HUES48 (cell line): ENCODE results near the gene IQSEC1.

ENCODE experiments used
- H3K27ac ChIP-seq: one replicate; pipeline ENCODE4 v1.7.0; 2013; ENCODE audit warnings: low read depth, low read length, inconsistent platforms
- H3K27me3 ChIP-seq: 2 replicates; pipeline ENCODE4 v1.6.1; 2013; ENCODE audit warnings: mild to moderate bottlenecking, low read length; ENCODE audit not compliant: control insufficient read depth, insufficient read depth
- H3K36me3 ChIP-seq: 2 replicates; pipeline ENCODE4 v1.6.1; 2013; ENCODE audit warnings: low read length; ENCODE audit not compliant: control insufficient read depth, insufficient read depth
- H3K4me1 ChIP-seq: 2 replicates; pipeline ENCODE4 v1.6.1; 2013; ENCODE audit warnings: mild to moderate bottlenecking, low read length; ENCODE audit not compliant: control insufficient read depth, insufficient read depth
- H3K4me3 ChIP-seq: 2 replicates; pipeline ENCODE4 v1.5.1; 2013; ENCODE audit warnings: mild to moderate bottlenecking, low read depth, low read length
- H3K9ac ChIP-seq: 2 replicates; pipeline ENCODE4 v1.6.1; 2013; ENCODE audit warnings: mild to moderate bottlenecking, low read depth, low read length, moderate library complexity
- H3K9me3 ChIP-seq: 2 replicates; pipeline ENCODE4 v1.6.1; 2013; ENCODE audit warnings: low read length; ENCODE audit not compliant: control insufficient read depth, insufficient read depth

IQSEC1 gene

GRCh38 chr3:12982619-12983101, 90.6 kb downstream of the IQSEC1 start:
- no peaks in the 10 kb centered on the region for H3K27me3 ChIP-seq
- H3K4me3 ChIP-seq, result no peak overlapping the region
- H3K36me3 ChIP-seq, result no peaks in the 10 kb centered on the region
- H3K4me1 ChIP-seq, result peaks cover 13% of the 10 kb centered on the region
- no peak overlapping the region for H3K27ac ChIP-seq
- H3K9ac ChIP-seq, result no peak overlapping the region
- H3K9me3 ChIP-seq, result no peaks in the 10 kb centered on the region

- Histone ChIP-seq H3K9me3 (no peaks in the 10 kb centered on the region), H3K27me3 (no peaks in the 10 kb centered on the region), H3K4me1 (peaks cover 15% of the 10 kb centered on the region), H3K9ac (no peak overlapping the region), H3K27ac (no peak overlapping the region), H3K4me3 (no peak overlapping the region), H3K36me3 (no peaks in the 10 kb centered on the region)
Measured at GRCh38 chr3:12981306-12982275, 91.6 kb downstream of the IQSEC1 start.

GRCh38 chr3:12980596-12981290, 92.5 kb downstream of the IQSEC1 start:
- H3K9me3 ChIP-seq, result no peaks in the 10 kb centered on the region
- H3K4me3 ChIP-seq, result no peak overlapping the region
- H3K36me3 ChIP-seq, result no peaks in the 10 kb centered on the region
- no peak overlapping the region for H3K27ac ChIP-seq
- H3K4me1 ChIP-seq, result peaks cover 15% of the 10 kb centered on the region
- H3K9ac ChIP-seq, result no peak overlapping the region
- H3K27me3 ChIP-seq, result no peaks in the 10 kb centered on the region

- H3K27ac ChIP-seq, result no peak overlapping the region
- H3K9me3 ChIP-seq, result no peaks in the 10 kb centered on the region
- no peaks in the 10 kb centered on the region for H3K36me3 ChIP-seq
- no peak overlapping the region for H3K9ac ChIP-seq
- no peak overlapping the region for H3K4me3 ChIP-seq
- peaks cover 15% of the 10 kb centered on the region for H3K4me1 ChIP-seq
- H3K27me3 ChIP-seq, result no peaks in the 10 kb centered on the region
Measured at GRCh38 chr3:12979947-12980487, 93.2 kb downstream of the IQSEC1 start.

GRCh38 chr3:12979151-12979946, 93.9 kb downstream of the IQSEC1 start:
- H3K9me3 ChIP-seq, result no peaks in the 10 kb centered on the region
- H3K36me3 ChIP-seq, result no peaks in the 10 kb centered on the region
- no peaks in the 10 kb centered on the region for H3K27me3 ChIP-seq
- H3K27ac ChIP-seq, result peak overlapping the region; percentile 27
- no peak overlapping the region for H3K4me3 ChIP-seq
- H3K4me1 ChIP-seq, result peaks cover 13% of the 10 kb centered on the region
- H3K9ac ChIP-seq, result no peak overlapping the region

- no peak overlapping the region for H3K9ac ChIP-seq
- H3K4me3 ChIP-seq, result no peak overlapping the region
- H3K9me3 ChIP-seq, result no peaks in the 10 kb centered on the region
- peaks cover 12% of the 10 kb centered on the region for H3K4me1 ChIP-seq
- no peaks in the 10 kb centered on the region for H3K27me3 ChIP-seq
- peak overlapping the region; percentile 27 for H3K27ac ChIP-seq
- no peaks in the 10 kb centered on the region for H3K36me3 ChIP-seq
Measured at GRCh38 chr3:12978682-12979081, 94.5 kb downstream of the IQSEC1 start.

- H3K9ac ChIP-seq, result no peak overlapping the region
- H3K36me3 ChIP-seq, result no peaks in the 10 kb centered on the region
- H3K9me3 ChIP-seq, result no peaks in the 10 kb centered on the region
- no peak overlapping the region for H3K4me3 ChIP-seq
- peaks cover 12% of the 10 kb centered on the region for H3K4me1 ChIP-seq
- peak overlapping the region; percentile 27 for H3K27ac ChIP-seq
- no peaks in the 10 kb centered on the region for H3K27me3 ChIP-seq
Measured at GRCh38 chr3:12977117-12977808, 96.0 kb downstream of the IQSEC1 start.

GRCh38 chr3:12975748-12976522, 97.3 kb downstream of the IQSEC1 start:
- Histone ChIP-seq H3K4me3 (no peak overlapping the region), H3K9ac (no peak overlapping the region), H3K27me3 (no peaks in the 10 kb centered on the region), H3K36me3 (no peaks in the 10 kb centered on the region), H3K27ac (no peak overlapping the region), H3K4me1 (peaks cover 12% of the 10 kb centered on the region), H3K9me3 (no peaks in the 10 kb centered on the region)

GRCh38 chr3:12974819-12975218, 98.4 kb downstream of the IQSEC1 start:
- H3K36me3 ChIP-seq, result no peaks in the 10 kb centered on the region
- H3K27ac ChIP-seq, result no peak overlapping the region
- peaks cover 12% of the 10 kb centered on the region for H3K4me1 ChIP-seq
- no peaks in the 10 kb centered on the region for H3K9me3 ChIP-seq
- no peak overlapping the region for H3K9ac ChIP-seq
- H3K27me3 ChIP-seq, result no peaks in the 10 kb centered on the region
- H3K4me3 ChIP-seq, result no peak overlapping the region
